Loucy (cell line): Measurements from ENCODE around the gene MINDY1.

Source experiments
- H2AFZ ChIP-seq: fragments of 200-600 bp; sonication (generic); 2 replicates; pipeline ENCODE4 v1.6.0; 2016; ENCODE audit warnings: antibody characterized with exemption, mild to moderate bottlenecking, low read length, moderate library complexity
- H3F3A ChIP-seq: fragments of 200-600 bp; 2 replicates; pipeline ENCODE4 v1.6.0; 2016; ENCODE audit warnings: antibody characterized with exemption, low read depth, mild to moderate bottlenecking
- H3K27me3 ChIP-seq: fragments of 200-600 bp; sonication (generic); 2 replicates; pipeline ENCODE4 v1.6.1; 2014; ENCODE audit warnings: low read length, mild to moderate bottlenecking; ENCODE audit not compliant: insufficient read depth, poor library complexity, severe bottlenecking
- H3K36me3 ChIP-seq: fragments of 200-600 bp; sonication (generic); 2 replicates; pipeline ENCODE4 v1.6.1; 2016; ENCODE audit warnings: low read length; ENCODE audit not compliant: insufficient read depth
- H3K4me1 ChIP-seq: fragments of 200-600 bp; sonication (generic); 2 replicates; pipeline ENCODE4 v1.5.1; 2014; ENCODE audit warnings: low read length, mild to moderate bottlenecking; ENCODE audit not compliant: insufficient read depth, poor library complexity, severe bottlenecking
- H3K4me2 ChIP-seq: fragments of 200-600 bp; sonication (generic); 2 replicates; pipeline ENCODE4 v1.6.0; 2014; ENCODE audit warnings: antibody characterized with exemption, low read length, low read depth, mild to moderate bottlenecking; ENCODE audit not compliant: poor library complexity, severe bottlenecking
- H3K4me3 ChIP-seq: fragments of 200-600 bp; sonication (generic); 2 replicates; pipeline ENCODE4 v1.5.1; 2014; ENCODE audit warnings: low read length, mild to moderate bottlenecking, mixed read lengths; ENCODE audit not compliant: poor library complexity, severe bottlenecking
- H3K79me2 ChIP-seq: fragments of 200-600 bp; sonication (generic); 2 replicates; pipeline ENCODE4 v1.6.1; 2014; ENCODE audit warnings: low read length; ENCODE audit not compliant: insufficient read depth
- H3K9ac ChIP-seq: fragments of 200-600 bp; sonication (generic); 2 replicates; pipeline ENCODE4 v1.6.0; 2014; ENCODE audit warnings: mild to moderate bottlenecking, low read depth, low read length, moderate library complexity; ENCODE audit not compliant: poor library complexity, severe bottlenecking
- H3K9me2 ChIP-seq: fragments of 200-600 bp; sonication (generic); replicated peaks from 2 replicates; pipeline ENCODE4 v1.6.1; 2016; ENCODE audit warnings: low read depth, low read length, mixed read lengths
- H3K9me3 ChIP-seq: fragments of 200-600 bp; sonication (generic); 2 replicates; pipeline ENCODE4 v1.6.1; 2014; ENCODE audit warnings: mild to moderate bottlenecking, antibody characterized with exemption, low read length, low read depth; ENCODE audit not compliant: insufficient read depth
- H4K20me1 ChIP-seq: fragments of 200-600 bp; sonication (generic); 2 replicates; pipeline ENCODE4 v1.6.0; 2014; ENCODE audit warnings: antibody characterized with exemption, low read length, mild to moderate bottlenecking; ENCODE audit not compliant: insufficient read depth, poor library complexity, severe bottlenecking
- EZH2phosphoT487 ChIP-seq: fragments of 200-600 bp; IDR thresholded peaks from 2 replicates; pipeline ENCODE4 v1.6.1; 2018; ENCODE audit warnings: antibody characterized with exemption, mild to moderate bottlenecking, moderate library complexity, borderline replicate concordance
- TF ChIP-seq, protein P1 (sequence below): fragments of 200-600 bp; sonication (generic); conservative IDR thresholded peaks from 2 replicates; pipeline ENCODE4 v1.5.1; 2014; ENCODE audit warnings: mild to moderate bottlenecking, antibody characterized with exemption, low read length

MINDY1 gene

DNA sequence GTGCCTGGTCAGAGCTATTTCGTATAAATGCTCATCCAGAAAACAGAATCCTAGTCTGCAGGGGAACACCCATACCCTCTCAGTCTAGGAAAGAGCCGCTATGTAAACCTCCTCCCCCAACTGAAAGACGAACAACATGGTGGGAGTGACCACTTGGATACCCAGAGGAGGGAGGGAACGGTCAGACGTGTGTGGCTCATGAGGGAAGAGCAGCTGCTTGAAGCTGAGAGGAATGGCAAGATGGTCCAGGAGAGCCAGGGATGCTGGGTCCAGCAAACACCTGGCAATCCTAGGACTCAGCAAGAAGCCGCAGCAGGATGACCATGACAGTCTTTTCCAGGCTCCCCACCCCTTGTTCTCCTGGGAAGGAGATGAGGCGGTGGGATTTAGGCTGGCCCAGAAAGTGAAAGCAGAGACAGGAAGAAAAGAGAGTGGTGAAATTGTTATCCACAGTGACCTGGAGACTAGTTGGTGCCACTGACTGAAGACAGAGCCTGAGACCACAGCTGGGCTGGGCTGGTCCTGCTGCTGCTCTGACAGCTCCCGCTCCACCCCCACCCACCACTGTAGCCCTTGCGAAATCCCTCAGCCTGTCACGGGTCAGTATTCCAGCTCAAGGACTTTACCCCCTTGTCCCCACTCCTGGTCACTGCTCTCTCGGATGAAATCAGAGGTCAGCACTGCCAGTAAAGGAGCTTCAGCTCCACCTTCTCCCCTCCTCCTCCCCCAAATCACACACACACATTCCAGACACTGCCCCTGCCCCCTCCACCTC, 35.7 kb downstream of the MINDY1 start:
- H3K9me2 ChIP-seq: no peaks in the 10 kb centered on the region
- H3F3A ChIP-seq: no peaks in the 10 kb centered on the region; the same call in 1 of the 2 replicates
- no peaks in the 10 kb centered on the region for H3K9me3 ChIP-seq
- H4K20me1 ChIP-seq: peaks cover 68% of the 10 kb centered on the region
- H3K9ac ChIP-seq: peak overlapping the region; percentile 98
- H3K4me3 ChIP-seq: peak overlapping the region; percentile 100
- H3K36me3 ChIP-seq: peaks cover 30% of the 10 kb centered on the region; the same call in 1 of the 2 replicates
- H3K27me3 ChIP-seq: no peaks in the 10 kb centered on the region
- H2AFZ ChIP-seq: no peak overlapping the region
- peak overlapping the region; percentile 96 for H3K4me2 ChIP-seq
- H3K79me2 ChIP-seq: peaks cover 70% of the 10 kb centered on the region
- no peak for TF ChIP-seq EZH2phosphoT487
- TF ChIP-seq, protein P1, sequence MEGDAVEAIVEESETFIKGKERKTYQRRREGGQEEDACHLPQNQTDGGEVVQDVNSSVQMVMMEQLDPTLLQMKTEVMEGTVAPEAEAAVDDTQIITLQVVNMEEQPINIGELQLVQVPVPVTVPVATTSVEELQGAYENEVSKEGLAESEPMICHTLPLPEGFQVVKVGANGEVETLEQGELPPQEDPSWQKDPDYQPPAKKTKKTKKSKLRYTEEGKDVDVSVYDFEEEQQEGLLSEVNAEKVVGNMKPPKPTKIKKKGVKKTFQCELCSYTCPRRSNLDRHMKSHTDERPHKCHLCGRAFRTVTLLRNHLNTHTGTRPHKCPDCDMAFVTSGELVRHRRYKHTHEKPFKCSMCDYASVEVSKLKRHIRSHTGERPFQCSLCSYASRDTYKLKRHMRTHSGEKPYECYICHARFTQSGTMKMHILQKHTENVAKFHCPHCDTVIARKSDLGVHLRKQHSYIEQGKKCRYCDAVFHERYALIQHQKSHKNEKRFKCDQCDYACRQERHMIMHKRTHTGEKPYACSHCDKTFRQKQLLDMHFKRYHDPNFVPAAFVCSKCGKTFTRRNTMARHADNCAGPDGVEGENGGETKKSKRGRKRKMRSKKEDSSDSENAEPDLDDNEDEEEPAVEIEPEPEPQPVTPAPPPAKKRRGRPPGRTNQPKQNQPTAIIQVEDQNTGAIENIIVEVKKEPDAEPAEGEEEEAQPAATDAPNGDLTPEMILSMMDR: no peak
- H3K4me1 ChIP-seq: peaks cover 38% of the 10 kb centered on the region

DNA sequence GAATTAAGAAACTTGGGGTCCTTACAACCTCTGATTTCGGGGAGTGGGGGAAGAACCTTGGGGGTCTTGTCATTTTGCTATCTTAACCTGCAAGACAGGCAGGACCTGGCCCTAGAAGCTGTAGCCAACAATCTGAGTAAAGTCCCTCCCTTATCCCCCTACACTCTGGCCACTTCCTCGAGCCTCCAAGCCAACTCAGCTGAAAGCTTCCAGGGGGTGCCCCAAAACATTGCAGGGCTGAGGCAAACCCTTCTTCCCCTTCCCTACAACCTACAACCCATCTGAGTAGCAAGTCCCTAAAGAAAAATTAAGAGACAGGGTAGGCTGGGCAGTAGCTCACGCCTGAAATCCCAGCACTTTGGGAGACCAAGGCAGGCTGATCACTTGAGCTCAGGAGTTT, 37.1 kb downstream of the MINDY1 start:
- H3K79me2 ChIP-seq: peaks cover 70% of the 10 kb centered on the region

DNA sequence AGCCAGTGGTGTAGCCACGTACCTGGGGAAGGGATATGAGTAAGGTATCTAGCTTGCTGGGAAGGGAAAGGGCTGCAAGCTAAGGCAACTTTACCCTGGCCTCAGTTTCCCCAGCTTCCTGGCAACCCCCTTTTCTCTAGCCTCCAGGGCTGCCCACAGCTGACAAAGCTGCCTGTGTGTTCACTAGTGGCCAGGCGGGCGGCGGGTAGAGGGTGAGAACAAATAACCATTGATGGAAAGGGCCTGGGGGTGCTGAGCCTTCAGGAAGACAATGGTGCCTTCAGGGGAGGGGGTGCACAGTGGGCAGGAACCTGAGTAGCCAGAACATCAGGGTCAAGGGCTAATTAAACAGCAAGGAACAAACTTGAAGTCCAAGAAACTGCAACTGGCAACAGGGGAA, 38.2 kb downstream of the MINDY1 start:
- H3K9me2 ChIP-seq: no peaks in the 10 kb centered on the region
- peaks cover 52% of the 10 kb centered on the region for H3K36me3 ChIP-seq
- no peak overlapping the region for H3K9ac ChIP-seq
- peak overlapping the region; percentile 11 for H3K4me2 ChIP-seq
- TF ChIP-seq, protein P1: no peak
- TF ChIP-seq EZH2phosphoT487: no peak
- H3K4me3 ChIP-seq: no peak overlapping the region
- no peaks in the 10 kb centered on the region for H3F3A ChIP-seq
- peaks cover 61% of the 10 kb centered on the region for H3K79me2 ChIP-seq
- H3K27me3 ChIP-seq: no peaks in the 10 kb centered on the region
- peaks cover 66% of the 10 kb centered on the region for H4K20me1 ChIP-seq
- no peak overlapping the region for H2AFZ ChIP-seq
- H3K9me3 ChIP-seq: no peaks in the 10 kb centered on the region
- peaks cover 33% of the 10 kb centered on the region for H3K4me1 ChIP-seq

More for the DNA sequence above, 37.1 kb downstream of the MINDY1 start:
- Histone ChIP-seq H3K4me1 (peaks cover 33% of the 10 kb centered on the region), H3K4me3 (peak overlapping the region; percentile 36), H3K9ac (no peak overlapping the region), H3K36me3 (peaks cover 40% of the 10 kb centered on the region), H2AFZ (no peak overlapping the region), H3K9me3 (no peaks in the 10 kb centered on the region), H3K9me2 (no peaks in the 10 kb centered on the region), H3K27me3 (no peaks in the 10 kb centered on the region), H4K20me1 (peaks cover 68% of the 10 kb centered on the region), H3F3A (no peaks in the 10 kb centered on the region), H3K4me2 (peak overlapping the region; percentile 96)
- TF ChIP-seq EZH2phosphoT487: no peak
- TF ChIP-seq, protein P1: no peak
